Measurements from ENCODE around the gene SRPX2. TPM values are rescaled to one million over a fixed set of nuclear protein-coding genes. Genes with fewer than 3 reads are reported as not detected.
"Not testable (repeated sequence)": the region's sequence is repeated elsewhere in the genome, so short reads cannot be mapped to it uniquely, and the experiment has no call there.

The SRPX2 gene
- total and polyA plus RNA-seq, 10 donors = 3.7 to 57.5 (median 21.6) TPM

GRCh38 chrX:100719139-100719538 lies 75.1 kb downstream of the SRPX2 start:
- H3K9me3 ChIP-seq = no peaks in the 10 kb centered on the region
- H3K27ac ChIP-seq = no peak overlapping the region
- no peak overlapping the region for H3K4me3 ChIP-seq
- intact Hi-C loops (cut with DNase I; ENCODE audit: low total_unique reads) = no loop called here
- 80 to 95% (median 85%) methylated on average over 2 of the region's 2 CpGs for WGBS, 5 donors
- no peaks in the 10 kb centered on the region for H3K4me1 ChIP-seq
- DNase-seq = no peak
- no peaks in the 10 kb centered on the region for H3K36me3 ChIP-seq
- H3K27me3 ChIP-seq (replicated peaks in 1 of 7) = no peaks in the 10 kb centered on the region
- TF ChIP-seq POLR2AphosphoS5 (IDR thresholded peaks at IDR 0.05) = no peak
- no peak for TF ChIP-seq POLR2A (IDR thresholded peaks at IDR 0.05)
- TF ChIP-seq, protein P1, sequence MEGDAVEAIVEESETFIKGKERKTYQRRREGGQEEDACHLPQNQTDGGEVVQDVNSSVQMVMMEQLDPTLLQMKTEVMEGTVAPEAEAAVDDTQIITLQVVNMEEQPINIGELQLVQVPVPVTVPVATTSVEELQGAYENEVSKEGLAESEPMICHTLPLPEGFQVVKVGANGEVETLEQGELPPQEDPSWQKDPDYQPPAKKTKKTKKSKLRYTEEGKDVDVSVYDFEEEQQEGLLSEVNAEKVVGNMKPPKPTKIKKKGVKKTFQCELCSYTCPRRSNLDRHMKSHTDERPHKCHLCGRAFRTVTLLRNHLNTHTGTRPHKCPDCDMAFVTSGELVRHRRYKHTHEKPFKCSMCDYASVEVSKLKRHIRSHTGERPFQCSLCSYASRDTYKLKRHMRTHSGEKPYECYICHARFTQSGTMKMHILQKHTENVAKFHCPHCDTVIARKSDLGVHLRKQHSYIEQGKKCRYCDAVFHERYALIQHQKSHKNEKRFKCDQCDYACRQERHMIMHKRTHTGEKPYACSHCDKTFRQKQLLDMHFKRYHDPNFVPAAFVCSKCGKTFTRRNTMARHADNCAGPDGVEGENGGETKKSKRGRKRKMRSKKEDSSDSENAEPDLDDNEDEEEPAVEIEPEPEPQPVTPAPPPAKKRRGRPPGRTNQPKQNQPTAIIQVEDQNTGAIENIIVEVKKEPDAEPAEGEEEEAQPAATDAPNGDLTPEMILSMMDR (IDR thresholded peaks at IDR 0.05 in 8 of 11, conservative IDR thresholded peaks at IDR 0.05 in 3 of 11) = no peak

- Histone ChIP-seq H3K36me3 (no peaks in the 10 kb centered on the region), H3K4me1 (no peaks in the 10 kb centered on the region), H3K27ac (no peak overlapping the region), H3K9me3 (no peaks in the 10 kb centered on the region), H3K4me3 (no peak overlapping the region), H3K27me3 (replicated peaks in 1 of 7) (no peaks in the 10 kb centered on the region)
- intact Hi-C loops (cut with DNase I; ENCODE audit: low total_unique reads) = no loop called here
- no peak for DNase-seq
- WGBS, 5 donors = 57 to 91% (median 69%) methylated on average over 2 of the region's 2 CpGs
- TF ChIP-seq POLR2AphosphoS5 (IDR thresholded peaks at IDR 0.05) (no peak), POLR2A (IDR thresholded peaks at IDR 0.05) (no peak)
- TF ChIP-seq, protein P1 (IDR thresholded peaks at IDR 0.05 in 8 of 11, conservative IDR thresholded peaks at IDR 0.05 in 3 of 11) = no peak
Measured at GRCh38 chrX:100720301-100720700, 76.3 kb downstream of the SRPX2 start.

GRCh38 chrX:100721328-100721727 lies 77.3 kb downstream of the SRPX2 start:
- Histone ChIP-seq H3K4me3 (no peak overlapping the region), H3K27ac (no peak overlapping the region), H3K9me3 (no peaks in the 10 kb centered on the region), H3K27me3 (replicated peaks in 1 of 7) (no peaks in the 10 kb centered on the region), H3K36me3 (no peaks in the 10 kb centered on the region), H3K4me1 (no peaks in the 10 kb centered on the region)
- intact Hi-C loops (cut with DNase I; ENCODE audit: low total_unique reads) = no loop called here
- TF ChIP-seq POLR2AphosphoS5 (IDR thresholded peaks at IDR 0.05) (no peak), POLR2A (IDR thresholded peaks at IDR 0.05) (no peak)
- TF ChIP-seq, protein P1 (IDR thresholded peaks at IDR 0.05 in 8 of 11, conservative IDR thresholded peaks at IDR 0.05 in 3 of 11) = no peak
- DNase-seq = no peak

- DNase-seq; H3K27me3 ChIP-seq (replicated peaks in 1 of 7); H3K4me3 ChIP-seq; H3K4me1 ChIP-seq; intact Hi-C loops (cut with DNase I; ENCODE audit: low total_unique reads); H3K36me3 ChIP-seq; H3K9me3 ChIP-seq; H3K27ac ChIP-seq: not testable (repeated sequence)
- WGBS, 5 donors = 92 to 98% (median 97%) methylated on average over 8 to 22 of the region's 30 CpGs; no CpG with 5 or more reads in 2 of the 5 donors
Measured at GRCh38 chrX:100724006-100724405, 80.0 kb downstream of the SRPX2 start.

Other genes with a start within 250 kb of the SRPX2 start
- gene PCDH19, start 233.9 kb upstream of the SRPX2 start, total RNA-seq = under 1 TPM; 0.06 to 0.34 (median 0.09) TPM
- gene PCDH19, start 233.9 kb upstream of the SRPX2 start, polyA plus RNA-seq = under 1 TPM; 0.02 to 0.06 (median 0.02) TPM
- gene TNMD, start 59.3 kb upstream of the SRPX2 start, total RNA-seq = 1 to 10 TPM in 1 of 7 donors, under 1 TPM in 1, not detected in 5; 0.79 to 1.8 TPM
- gene TNMD, start 59.3 kb upstream of the SRPX2 start, polyA plus RNA-seq = under 1 TPM in 1 of 3 donors, not detected in 2; 0.22 TPM
- gene TSPAN6, start 7.4 kb upstream of the SRPX2 start, total RNA-seq = 10 to 100 TPM in 5 of 7 donors, 1 to 10 TPM in 2; 6.7 to 20.8 (median 17.3) TPM
- 1 to 10 TPM; 2.9 to 6.8 (median 4.3) TPM for gene TSPAN6, start 7.4 kb upstream of the SRPX2 start, polyA plus RNA-seq
- 10 to 100 TPM in 4 of 7 donors, 1 to 10 TPM in 3; 6.5 to 16.8 (median 10.9) TPM for gene SYTL4, start 87.9 kb downstream of the SRPX2 start, total RNA-seq
- gene SYTL4, start 87.9 kb downstream of the SRPX2 start, polyA plus RNA-seq = 1 to 10 TPM; 1.2 to 3.1 (median 2.2) TPM
- 10 to 100 TPM; 10.3 to 16.2 (median 13.5) TPM for gene CSTF2, start 176.2 kb downstream of the SRPX2 start, total RNA-seq
- 1 to 10 TPM; 4.2 to 8.5 (median 6.1) TPM for gene CSTF2, start 176.2 kb downstream of the SRPX2 start, polyA plus RNA-seq
- not detected for gene NOX1, start 230.2 kb downstream of the SRPX2 start, total RNA-seq
- under 1 TPM in 1 of 3 donors, not detected in 2; 0.06 TPM for gene NOX1, start 230.2 kb downstream of the SRPX2 start, polyA plus RNA-seq